ENCODE data around the gene ARL4C. TPM values are rescaled to one million over a fixed set of nuclear protein-coding genes. Genes with fewer than 3 reads are reported as not detected.

The ARL4C gene
- total and polyA plus RNA-seq, 10 donors: 12.2 to 148 (median 65.5) TPM

- H3K27me3 ChIP-seq (replicated peaks in 1 of 7): no peaks in the 10 kb centered on the region
- H3K36me3 ChIP-seq: no peaks in the 10 kb centered on the region
- intact Hi-C loops (cut with DNase I; ENCODE audit: low total_unique reads): no loop called here
- H3K4me3 ChIP-seq: no peak overlapping the region
- WGBS, 5 donors: 86 to 95% (median 91%) methylated on average over 14 of the region's 14 CpGs
- no peak for DNase-seq
- no peaks in the 10 kb centered on the region for H3K9me3 ChIP-seq
- peaks cover 0 to 7% (median 0%) of the 10 kb centered on the region in 6 donors for H3K4me1 ChIP-seq
- H3K27ac ChIP-seq: no peak overlapping the region
- TF ChIP-seq, protein P1, sequence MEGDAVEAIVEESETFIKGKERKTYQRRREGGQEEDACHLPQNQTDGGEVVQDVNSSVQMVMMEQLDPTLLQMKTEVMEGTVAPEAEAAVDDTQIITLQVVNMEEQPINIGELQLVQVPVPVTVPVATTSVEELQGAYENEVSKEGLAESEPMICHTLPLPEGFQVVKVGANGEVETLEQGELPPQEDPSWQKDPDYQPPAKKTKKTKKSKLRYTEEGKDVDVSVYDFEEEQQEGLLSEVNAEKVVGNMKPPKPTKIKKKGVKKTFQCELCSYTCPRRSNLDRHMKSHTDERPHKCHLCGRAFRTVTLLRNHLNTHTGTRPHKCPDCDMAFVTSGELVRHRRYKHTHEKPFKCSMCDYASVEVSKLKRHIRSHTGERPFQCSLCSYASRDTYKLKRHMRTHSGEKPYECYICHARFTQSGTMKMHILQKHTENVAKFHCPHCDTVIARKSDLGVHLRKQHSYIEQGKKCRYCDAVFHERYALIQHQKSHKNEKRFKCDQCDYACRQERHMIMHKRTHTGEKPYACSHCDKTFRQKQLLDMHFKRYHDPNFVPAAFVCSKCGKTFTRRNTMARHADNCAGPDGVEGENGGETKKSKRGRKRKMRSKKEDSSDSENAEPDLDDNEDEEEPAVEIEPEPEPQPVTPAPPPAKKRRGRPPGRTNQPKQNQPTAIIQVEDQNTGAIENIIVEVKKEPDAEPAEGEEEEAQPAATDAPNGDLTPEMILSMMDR (IDR thresholded peaks at IDR 0.05 in 8 of 11, conservative IDR thresholded peaks at IDR 0.05 in 3 of 11): no peak
- TF ChIP-seq POLR2A (IDR thresholded peaks at IDR 0.05) (no peak), POLR2AphosphoS5 (IDR thresholded peaks at IDR 0.05) (no peak)
These were observed 16.2 kb upstream of the ARL4C start for GRCh38 chr2:234512884-234513669.

DNA sequence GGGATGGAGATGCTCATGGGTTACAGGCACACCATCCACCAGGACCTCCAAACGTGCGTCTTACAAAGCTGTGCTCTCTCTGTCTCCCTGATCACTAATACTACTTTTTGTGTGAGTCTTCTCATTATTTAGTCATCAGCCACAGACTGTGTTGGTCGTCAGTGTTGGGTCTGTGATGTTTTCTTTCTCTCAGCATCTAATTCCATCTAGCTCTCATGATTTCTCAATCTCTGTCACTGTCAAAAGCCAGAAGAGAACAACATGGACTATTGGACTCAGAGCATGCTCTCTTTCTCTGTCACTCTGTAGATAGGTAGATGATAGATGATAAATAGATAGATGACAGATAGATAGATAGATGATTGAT is 6.0 kb upstream of the ARL4C start:
- DNase-seq: no peak
- Histone ChIP-seq H3K9me3 (no peaks in the 10 kb centered on the region), H3K4me1 (peaks cover 0 to 27% (median 10%) of the 10 kb centered on the region in 6 donors), H3K27ac (no peak overlapping the region), H3K36me3 (no peaks in the 10 kb centered on the region), H3K4me3 (no peak overlapping the region), H3K27me3 (replicated peaks in 1 of 7) (peaks cover 0 to 5% (median 0%) of the 10 kb centered on the region in 7 donors)
- WGBS, 5 donors: 66 to 72% (median 70%) methylated on average over 3 of the region's 3 CpGs
- intact Hi-C loops (cut with DNase I; ENCODE audit: low total_unique reads): loop anchor here (5.0 kb wide), 2 partner anchors 366 to 526 kb away; no protein-coding TSS in a partner anchor
- TF ChIP-seq, protein P1 (IDR thresholded peaks at IDR 0.05 in 8 of 11, conservative IDR thresholded peaks at IDR 0.05 in 3 of 11): no peak
- TF ChIP-seq POLR2AphosphoS5 (IDR thresholded peaks at IDR 0.05): no peak
- TF ChIP-seq POLR2A (IDR thresholded peaks at IDR 0.05): no peak

- WGBS, 5 donors: 65 to 86% (median 69%) methylated on average over 3 of the region's 3 CpGs
- DNase-seq: no peak
- Histone ChIP-seq H3K27ac (no peak overlapping the region), H3K4me3 (no peak overlapping the region), H3K27me3 (replicated peaks in 1 of 7) (peaks cover 0 to 5% (median 1%) of the 10 kb centered on the region in 7 donors), H3K9me3 (no peaks in the 10 kb centered on the region), H3K4me1 (peaks cover 0 to 32% (median 15%) of the 10 kb centered on the region in 6 donors), H3K36me3 (no peaks in the 10 kb centered on the region)
- no peak for TF ChIP-seq POLR2AphosphoS5 (IDR thresholded peaks at IDR 0.05)
- no peak for TF ChIP-seq POLR2A (IDR thresholded peaks at IDR 0.05)
- TF ChIP-seq, protein P1 (IDR thresholded peaks at IDR 0.05 in 8 of 11, conservative IDR thresholded peaks at IDR 0.05 in 3 of 11): no peak
- intact Hi-C loops (cut with DNase I; ENCODE audit: low total_unique reads): loop anchor here (5.0 kb wide), 2 partner anchors 365 to 525 kb away; no protein-coding TSS in a partner anchor
These were observed 5.5 kb upstream of the ARL4C start for GRCh38 chr2:234502285-234502918.

All from spleen (tissue), 11 donors.